Activated naive CD8-positive, alpha-beta T cell treated with anti-CD3 and anti-CD28 coated beads, Interleukin-2, amount 10 ng/mL, durations not matched to agents 7 days and 5 days (primary cell): ENCODE measurements around the gene DMD. TPM values are rescaled to one million over a fixed set of nuclear protein-coding genes. Genes with fewer than 3 reads are reported as not detected.
"Not testable (repeated sequence)": the region's sequence is repeated elsewhere in the genome, so short reads cannot be mapped to it uniquely, and the experiment has no call there.

ENCODE experiments used
- ATAC-seq: fragments of 150-1000 bp; cut with Tn5 transposase; one replicate; pipeline ENCODE4 v1.10.0; 2021; ENCODE audit warnings: low read depth, moderate library complexity
- POLR2A ChIA-PET: fragments of 350-600 bp; sonication (Branson Sonifier 250); formaldehyde crosslinking; loops from one replicate; lab custom pipeline; 2021; ENCODE audit warnings: antibody characterized with exemption; lab: Charles Lee
- DNase-seq: peaks from one replicate; pipeline ENCODE4 v3.0.0; 2021
- H3K27ac Mint-ChIP-seq: one replicate; pipeline ENCODE4 v1.8.0; 2022; ENCODE audit warnings: mild to moderate bottlenecking, mixed read lengths
- H3K27me3 Mint-ChIP-seq: one replicate; pipeline ENCODE4 v1.8.0; 2022; ENCODE audit warnings: mild to moderate bottlenecking, moderate library complexity, mixed read lengths
- H3K36me3 Mint-ChIP-seq: one replicate; pipeline ENCODE4 v1.8.0; 2021; ENCODE audit warnings: mild to moderate bottlenecking, mixed read lengths
- H3K4me1 Mint-ChIP-seq: one replicate; pipeline ENCODE4 v1.8.0; 2021; ENCODE audit warnings: mixed read lengths
- H3K4me3 Mint-ChIP-seq: one replicate; pipeline ENCODE4 v1.8.0; 2022; ENCODE audit warnings: mild to moderate bottlenecking, moderate library complexity, mixed read lengths
- H3K9me3 Mint-ChIP-seq: one replicate; pipeline ENCODE4 v1.8.0; 2021; ENCODE audit warnings: mixed read lengths
- total RNA-seq, 2 experiments: library from RNA; stranded (reverse); gene quantifications; one replicate each; pipeline ENCODE4 v1.2.3, GENCODE V29; 2021

DMD gene
- total RNA-seq, 2 experiments from 2014 or later: 0.17 TPM; not detected in 1

- DNase-seq (no peak), ATAC-seq (no peak)
- no peaks in the 10 kb centered on the region for H3K27me3 Mint-ChIP-seq
- no peaks in the 10 kb centered on the region for H3K4me1 Mint-ChIP-seq
- H3K9me3 Mint-ChIP-seq: no peaks in the 10 kb centered on the region
- H3K27ac Mint-ChIP-seq: no peak overlapping the region
- H3K36me3 Mint-ChIP-seq: no peaks in the 10 kb centered on the region
- POLR2A ChIA-PET: no interaction called here
- no peak overlapping the region for H3K4me3 Mint-ChIP-seq
Observed at GRCh38 chrX:31423609-31424189, 1787.7 kb downstream of the DMD start.

GRCh38 chrX:31421441-31421840 lies 1789.9 kb downstream of the DMD start:
- DNase-seq (no peak), ATAC-seq (no peak)
- Mint-ChIP-seq H3K9me3 (no peaks in the 10 kb centered on the region), H3K4me3 (no peak overlapping the region), H3K36me3 (no peaks in the 10 kb centered on the region), H3K4me1 (no peaks in the 10 kb centered on the region), H3K27me3 (no peaks in the 10 kb centered on the region), H3K27ac (no peak overlapping the region)
- POLR2A ChIA-PET: no interaction called here

GRCh38 chrX:31420711-31421151 lies 1790.6 kb downstream of the DMD start:
- H3K4me1 Mint-ChIP-seq: no peaks in the 10 kb centered on the region
- no peaks in the 10 kb centered on the region for H3K27me3 Mint-ChIP-seq
- DNase-seq (no peak), ATAC-seq (no peak)
- H3K4me3 Mint-ChIP-seq: no peak overlapping the region
- POLR2A ChIA-PET: no interaction called here
- no peaks in the 10 kb centered on the region for H3K36me3 Mint-ChIP-seq
- no peak overlapping the region for H3K27ac Mint-ChIP-seq
- H3K9me3 Mint-ChIP-seq: no peaks in the 10 kb centered on the region

GRCh38 chrX:31420302-31420701 lies 1791.0 kb downstream of the DMD start:
- POLR2A ChIA-PET: no interaction called here
- H3K27me3 Mint-ChIP-seq: no peaks in the 10 kb centered on the region
- no peaks in the 10 kb centered on the region for H3K36me3 Mint-ChIP-seq
- ATAC-seq (no peak), DNase-seq (no peak)
- H3K4me1 Mint-ChIP-seq: no peaks in the 10 kb centered on the region
- H3K9me3 Mint-ChIP-seq: no peaks in the 10 kb centered on the region
- H3K4me3 Mint-ChIP-seq: no peak overlapping the region
- H3K27ac Mint-ChIP-seq: no peak overlapping the region

- H3K27me3 Mint-ChIP-seq: no peaks in the 10 kb centered on the region
- DNase-seq (no peak), ATAC-seq (no peak)
- H3K4me1 Mint-ChIP-seq: no peaks in the 10 kb centered on the region
- H3K9me3 Mint-ChIP-seq: no peaks in the 10 kb centered on the region
- no peak overlapping the region for H3K4me3 Mint-ChIP-seq
- no peak overlapping the region for H3K27ac Mint-ChIP-seq
- POLR2A ChIA-PET: no interaction called here
- no peaks in the 10 kb centered on the region for H3K36me3 Mint-ChIP-seq
Observed at GRCh38 chrX:31397119-31397518, 1814.2 kb downstream of the DMD start.

GRCh38 chrX:31392513-31392912 lies 1818.8 kb downstream of the DMD start:
- H3K4me3 Mint-ChIP-seq: no peak overlapping the region
- H3K27ac Mint-ChIP-seq: no peak overlapping the region
- ATAC-seq (no peak), DNase-seq (no peak)
- H3K36me3 Mint-ChIP-seq: no peaks in the 10 kb centered on the region
- H3K27me3 Mint-ChIP-seq: no peaks in the 10 kb centered on the region
- H3K9me3 Mint-ChIP-seq: peaks cover 1% of the 10 kb centered on the region
- no peaks in the 10 kb centered on the region for H3K4me1 Mint-ChIP-seq
- POLR2A ChIA-PET: no interaction called here

- DNase-seq (no peak), ATAC-seq (no peak)
- no peaks in the 10 kb centered on the region for H3K36me3 Mint-ChIP-seq
- no peaks in the 10 kb centered on the region for H3K27me3 Mint-ChIP-seq
- POLR2A ChIA-PET: no interaction called here
- H3K27ac Mint-ChIP-seq: no peak overlapping the region
- no peaks in the 10 kb centered on the region for H3K4me1 Mint-ChIP-seq
- peaks cover 1% of the 10 kb centered on the region for H3K9me3 Mint-ChIP-seq
- no peak overlapping the region for H3K4me3 Mint-ChIP-seq
Observed at GRCh38 chrX:31388946-31389345, 1822.4 kb downstream of the DMD start.

- DNase-seq (no peak), ATAC-seq (no peak)
- Mint-ChIP-seq H3K4me1 (no peaks in the 10 kb centered on the region), H3K27me3 (no peaks in the 10 kb centered on the region), H3K4me3 (no peak overlapping the region), H3K27ac (no peak overlapping the region), H3K36me3 (no peaks in the 10 kb centered on the region), H3K9me3 (peaks cover 1% of the 10 kb centered on the region)
- POLR2A ChIA-PET: no interaction called here
Observed at GRCh38 chrX:31384471-31384870, 1826.9 kb downstream of the DMD start.

GRCh38 chrX:31383991-31384390 lies 1827.4 kb downstream of the DMD start:
- no peak overlapping the region for H3K4me3 Mint-ChIP-seq

GRCh38 chrX:31378973-31379372 lies 1832.4 kb downstream of the DMD start:
- H3K36me3 Mint-ChIP-seq, POLR2A ChIA-PET, H3K4me1 Mint-ChIP-seq, H3K27me3 Mint-ChIP-seq, ATAC-seq, DNase-seq, H3K27ac Mint-ChIP-seq, H3K9me3 Mint-ChIP-seq, H3K4me3 Mint-ChIP-seq: not testable (repeated sequence)

More at GRCh38 chrX:31383991-31384390, 1827.4 kb downstream of the DMD start:
- DNase-seq: no peak
- POLR2A ChIA-PET: no interaction called here
- Mint-ChIP-seq H3K27me3 (no peaks in the 10 kb centered on the region), H3K27ac (no peak overlapping the region), H3K36me3 (no peaks in the 10 kb centered on the region), H3K4me1 (no peaks in the 10 kb centered on the region), H3K9me3 (peaks cover 1% of the 10 kb centered on the region)
- ATAC-seq: no peak

- H3K27me3 Mint-ChIP-seq, ATAC-seq, H3K36me3 Mint-ChIP-seq, H3K9me3 Mint-ChIP-seq, DNase-seq, H3K27ac Mint-ChIP-seq, H3K4me1 Mint-ChIP-seq, H3K4me3 Mint-ChIP-seq, POLR2A ChIA-PET: not testable (repeated sequence)
Observed at GRCh38 chrX:31377821-31378220, 1833.5 kb downstream of the DMD start.

GRCh38 chrX:31376408-31377022 lies 1834.8 kb downstream of the DMD start:
- no peaks in the 10 kb centered on the region for H3K27me3 Mint-ChIP-seq
- DNase-seq: no peak
- H3K27ac Mint-ChIP-seq: no peak overlapping the region
- POLR2A ChIA-PET: no interaction called here
- no peaks in the 10 kb centered on the region for H3K4me1 Mint-ChIP-seq
- no peaks in the 10 kb centered on the region for H3K36me3 Mint-ChIP-seq
- H3K4me3 Mint-ChIP-seq: no peak overlapping the region
- no peak for ATAC-seq
- H3K9me3 Mint-ChIP-seq: no peaks in the 10 kb centered on the region

GRCh38 chrX:31374786-31375185 lies 1836.6 kb downstream of the DMD start:
- no peaks in the 10 kb centered on the region for H3K4me1 Mint-ChIP-seq
- H3K4me3 Mint-ChIP-seq: no peak overlapping the region
- no peak overlapping the region for H3K27ac Mint-ChIP-seq
- ATAC-seq (no peak), DNase-seq (no peak)
- H3K36me3 Mint-ChIP-seq: no peaks in the 10 kb centered on the region
- H3K9me3 Mint-ChIP-seq: no peaks in the 10 kb centered on the region
- POLR2A ChIA-PET: no interaction called here
- no peaks in the 10 kb centered on the region for H3K27me3 Mint-ChIP-seq

GRCh38 chrX:31371956-31372355 lies 1839.4 kb downstream of the DMD start:
- H3K9me3 Mint-ChIP-seq: no peaks in the 10 kb centered on the region
- no peak overlapping the region for H3K4me3 Mint-ChIP-seq
- no peaks in the 10 kb centered on the region for H3K27me3 Mint-ChIP-seq
- DNase-seq (no peak), ATAC-seq (no peak)
- H3K36me3 Mint-ChIP-seq: no peaks in the 10 kb centered on the region
- no peak overlapping the region for H3K27ac Mint-ChIP-seq
- H3K4me1 Mint-ChIP-seq: no peaks in the 10 kb centered on the region
- POLR2A ChIA-PET: no interaction called here
